ENCODE measurements around the gene TPD52L2. TPM values are rescaled to one million over a fixed set of nuclear protein-coding genes. Genes with fewer than 3 reads are reported as not detected.
A peak's percentile ranks its signal among the peaks of the same experiment; 100 is the strongest.

Gene TPD52L2
- total RNA-seq, 1 donor from 2014 or later, result 88.1 TPM

DNA sequence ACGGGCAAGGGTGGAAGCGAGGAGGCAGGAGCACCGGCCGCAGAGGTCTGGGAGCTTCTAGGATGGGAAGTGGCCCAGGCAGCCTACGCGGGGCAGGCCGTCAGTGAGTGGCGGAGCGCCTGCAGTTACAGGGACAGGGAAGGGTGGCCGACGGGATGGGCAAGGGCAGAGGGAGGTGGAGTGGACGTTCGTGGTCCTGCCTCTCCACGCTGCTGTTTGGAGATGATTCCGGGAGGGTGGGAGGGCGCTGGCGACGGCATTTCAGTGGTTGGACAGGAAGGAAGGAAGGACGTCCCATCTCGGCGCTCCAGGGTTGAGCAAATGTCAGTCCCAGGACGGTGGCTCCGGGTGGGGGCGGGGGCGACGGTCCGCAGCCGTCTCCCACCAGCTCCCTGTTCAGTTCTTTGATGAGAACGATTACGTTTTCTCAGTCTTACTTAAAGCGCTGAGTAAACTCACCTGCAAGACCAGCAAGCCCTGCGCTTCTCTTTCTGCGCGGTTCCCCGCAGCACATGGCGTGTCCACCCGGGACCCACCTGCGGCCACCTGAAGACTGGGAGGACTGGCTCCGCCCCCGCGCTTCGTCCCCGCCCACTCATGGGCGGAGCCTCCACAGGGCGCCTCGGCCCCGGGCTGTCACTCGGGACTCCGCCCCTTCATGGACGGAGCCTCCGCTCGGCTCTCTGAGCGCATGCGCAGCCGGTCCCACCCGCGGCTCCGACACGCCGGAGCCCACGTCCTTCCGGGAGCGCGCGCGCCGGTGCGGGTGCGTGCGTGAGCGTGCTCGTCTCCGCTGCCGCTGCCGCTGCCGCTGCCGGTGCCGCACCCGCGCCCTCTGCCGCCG is 29.5 kb downstream of the TPD52L2 start, which contains the start of gene DNAJC5:
Gene DNAJC5, plus strand, starts transcription at position 769 of the 844 bp plus-strand sequence. CDS start 33,220 bp downstream, outside the sequence.
- Mint-ChIP-seq H3K4me1 (ENCODE audit: low read depth) (peaks cover 23% of the 10 kb centered on the region), H3K4me3 (ENCODE audit: low read depth) (peak within 1 kb of the TSS; percentile 86), H3K27ac (peak within 1 kb of the TSS; percentile 94), H3K27me3 (no peaks in the 10 kb centered on the region), H3K9me3 (ENCODE audit: low read depth) (no peaks in the 10 kb centered on the region), H3K36me3 (ENCODE audit: insufficient read depth) (peaks cover 4% of the 10 kb centered on the region)
- DNase-seq (ENCODE audit: low spot score, unreplicated experiment), result peak; percentile 96
- TF ChIP-seq, protein P1, sequence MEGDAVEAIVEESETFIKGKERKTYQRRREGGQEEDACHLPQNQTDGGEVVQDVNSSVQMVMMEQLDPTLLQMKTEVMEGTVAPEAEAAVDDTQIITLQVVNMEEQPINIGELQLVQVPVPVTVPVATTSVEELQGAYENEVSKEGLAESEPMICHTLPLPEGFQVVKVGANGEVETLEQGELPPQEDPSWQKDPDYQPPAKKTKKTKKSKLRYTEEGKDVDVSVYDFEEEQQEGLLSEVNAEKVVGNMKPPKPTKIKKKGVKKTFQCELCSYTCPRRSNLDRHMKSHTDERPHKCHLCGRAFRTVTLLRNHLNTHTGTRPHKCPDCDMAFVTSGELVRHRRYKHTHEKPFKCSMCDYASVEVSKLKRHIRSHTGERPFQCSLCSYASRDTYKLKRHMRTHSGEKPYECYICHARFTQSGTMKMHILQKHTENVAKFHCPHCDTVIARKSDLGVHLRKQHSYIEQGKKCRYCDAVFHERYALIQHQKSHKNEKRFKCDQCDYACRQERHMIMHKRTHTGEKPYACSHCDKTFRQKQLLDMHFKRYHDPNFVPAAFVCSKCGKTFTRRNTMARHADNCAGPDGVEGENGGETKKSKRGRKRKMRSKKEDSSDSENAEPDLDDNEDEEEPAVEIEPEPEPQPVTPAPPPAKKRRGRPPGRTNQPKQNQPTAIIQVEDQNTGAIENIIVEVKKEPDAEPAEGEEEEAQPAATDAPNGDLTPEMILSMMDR (IDR thresholded peaks at IDR 0.05; ENCODE audit: unreplicated experiment), result no peak

DNA sequence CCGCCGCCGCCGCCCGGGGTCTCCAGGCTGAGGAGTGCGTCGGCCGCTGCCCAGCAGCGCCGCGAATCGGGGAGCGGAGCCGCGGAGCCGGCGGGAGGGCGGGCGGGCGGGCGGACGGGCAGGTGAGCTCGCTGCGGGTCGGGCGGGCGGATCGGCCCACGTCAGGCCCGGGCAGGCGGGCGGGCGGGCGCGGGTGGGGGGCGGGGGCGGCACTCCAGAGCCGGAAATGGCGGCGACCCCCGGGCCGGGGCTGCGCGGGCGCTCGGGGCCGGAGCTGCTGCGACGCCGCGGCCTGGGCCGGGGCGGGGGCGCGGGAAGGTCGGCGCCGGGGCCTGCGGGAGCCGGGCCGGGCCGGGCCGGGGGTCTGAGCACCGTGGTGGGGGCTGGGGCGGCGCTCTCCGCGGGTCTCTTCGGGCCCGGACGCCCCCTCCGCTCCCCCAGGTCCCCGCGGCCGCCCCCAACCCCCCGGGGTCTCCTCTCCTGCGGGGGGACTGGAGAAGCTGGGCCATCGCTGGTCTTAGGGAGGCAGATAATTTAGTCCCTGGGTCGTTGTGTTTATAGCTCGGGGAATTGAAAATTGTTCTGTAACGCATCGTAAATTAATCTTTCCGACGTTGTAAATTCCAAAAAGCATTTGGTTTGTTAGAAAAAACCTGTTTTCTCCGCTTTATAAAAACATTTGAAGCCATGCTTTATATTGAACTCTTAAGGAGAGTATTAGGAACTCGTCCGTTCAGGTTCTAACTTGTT is 30.3 kb downstream of the TPD52L2 start:
- no peak for DNase-seq (ENCODE audit: low spot score, unreplicated experiment)

DNA sequence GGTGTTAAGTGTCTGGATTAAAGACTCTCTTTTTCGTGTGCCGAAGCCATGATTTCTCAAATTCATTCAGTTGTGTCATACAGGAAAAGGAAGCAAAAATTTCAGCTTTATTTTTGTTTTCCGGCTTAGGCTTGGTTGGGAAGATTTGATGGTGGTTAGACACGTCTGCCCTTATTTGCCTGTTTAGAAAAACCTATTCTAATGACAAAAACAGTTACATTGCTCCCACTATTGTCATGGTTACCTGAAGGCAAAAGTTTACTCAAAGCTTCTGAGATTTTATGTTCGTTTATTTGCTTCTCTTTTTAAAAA is 30.8 kb downstream of the TPD52L2 start:
- H3K36me3 Mint-ChIP-seq (ENCODE audit: insufficient read depth), result peaks cover 4% of the 10 kb centered on the region
- H3K4me1 Mint-ChIP-seq (ENCODE audit: low read depth), result peaks cover 23% of the 10 kb centered on the region
- no peaks in the 10 kb centered on the region for H3K9me3 Mint-ChIP-seq (ENCODE audit: low read depth)
- H3K27me3 Mint-ChIP-seq, result no peaks in the 10 kb centered on the region
- TF ChIP-seq, protein P1 (IDR thresholded peaks at IDR 0.05; ENCODE audit: unreplicated experiment), result no peak
- peak overlapping the region; percentile 86 for H3K4me3 Mint-ChIP-seq (ENCODE audit: low read depth)
- peak overlapping the region; percentile 94 for H3K27ac Mint-ChIP-seq
- DNase-seq (ENCODE audit: low spot score, unreplicated experiment), result no peak

More for the DNA sequence above, 30.3 kb downstream of the TPD52L2 start:
- Mint-ChIP-seq H3K4me3 (ENCODE audit: low read depth) (peak overlapping the region; percentile 86), H3K4me1 (ENCODE audit: low read depth) (peaks cover 23% of the 10 kb centered on the region), H3K27ac (peak overlapping the region; percentile 94), H3K9me3 (ENCODE audit: low read depth) (no peaks in the 10 kb centered on the region), H3K27me3 (no peaks in the 10 kb centered on the region), H3K36me3 (ENCODE audit: insufficient read depth) (peaks cover 4% of the 10 kb centered on the region)
- TF ChIP-seq, protein P1 (IDR thresholded peaks at IDR 0.05; ENCODE audit: unreplicated experiment), result no peak

DNA sequence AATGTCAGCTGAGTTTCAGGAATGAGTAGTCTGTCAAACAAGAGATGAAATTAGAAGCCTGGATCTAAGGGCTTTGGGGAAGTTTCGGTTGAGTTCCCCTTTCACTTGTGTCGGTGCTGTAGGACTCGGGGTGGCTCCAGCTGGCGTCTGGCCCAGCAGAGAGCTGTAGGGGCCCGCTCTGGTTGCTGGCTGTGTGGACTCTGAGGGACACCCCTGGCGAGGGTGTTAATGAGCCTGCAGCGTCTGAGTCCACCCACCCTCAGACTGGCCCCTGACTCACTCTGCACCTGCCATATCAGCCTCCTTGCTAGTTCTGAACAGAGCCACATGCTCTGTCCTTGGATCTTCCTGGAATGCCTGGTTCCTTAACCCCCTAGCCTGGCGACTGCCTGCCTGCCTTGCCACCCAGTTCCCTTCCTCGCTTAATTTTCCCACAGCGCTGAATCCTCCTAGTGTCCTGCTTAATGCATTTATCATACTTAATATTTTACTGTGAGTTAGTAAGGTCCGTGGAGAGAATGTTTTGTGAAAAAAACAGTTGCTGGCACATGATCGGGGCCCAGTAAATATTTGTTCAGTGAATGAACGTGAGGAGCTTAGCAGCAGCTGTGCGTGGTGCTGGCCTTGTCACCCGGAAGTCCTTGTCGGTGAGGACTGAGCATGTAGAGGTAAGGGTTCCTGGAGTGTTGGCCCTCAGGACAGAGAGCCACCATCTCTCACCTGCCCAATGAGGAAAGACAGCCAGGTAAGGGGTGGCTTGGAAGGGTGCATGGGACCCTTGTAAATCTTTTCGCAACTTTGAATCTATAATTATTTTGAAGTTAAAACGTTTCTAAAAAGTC is 31.4 kb downstream of the TPD52L2 start:
- Mint-ChIP-seq H3K4me1 (ENCODE audit: low read depth) (peaks cover 23% of the 10 kb centered on the region), H3K36me3 (ENCODE audit: insufficient read depth) (peaks cover 2% of the 10 kb centered on the region), H3K4me3 (ENCODE audit: low read depth) (peak overlapping the region; percentile 86), H3K27me3 (no peaks in the 10 kb centered on the region), H3K9me3 (ENCODE audit: low read depth) (no peaks in the 10 kb centered on the region), H3K27ac (peak overlapping the region; percentile 94)
- no peak for DNase-seq (ENCODE audit: low spot score, unreplicated experiment)
- TF ChIP-seq, protein P1 (IDR thresholded peaks at IDR 0.05; ENCODE audit: unreplicated experiment), result no peak
